OCI-LY7 (cell line): ENCODE results near the gene PLSCR5. TPM values are rescaled to one million over a fixed set of nuclear protein-coding genes. Genes with fewer than 3 reads are reported as not detected.

Experiments used
- BruUV-seq: library from RNA; stranded (reverse); fragments of 400-500 nt; replicated peaks from 2 replicates; lab custom pipeline; 2021; lab: Mats Ljungman, UMichigan
- CTCF ChIA-PET: fragments of 300-600 bp; sonication (Branson Sonifier 250); formaldehyde crosslinking; loops from one replicate; lab custom pipeline; 2022; ENCODE audit warnings: antibody characterized with exemption; ENCODE audit not compliant: unreplicated experiment; lab: Charles Lee
- POLR2A ChIA-PET: fragments of 300-600 bp; sonication (Branson Sonifier 250); formaldehyde crosslinking; loops from one replicate; lab custom pipeline; 2022; ENCODE audit warnings: antibody characterized with exemption; lab: Charles Lee
- DNase-seq: peaks from one replicate; pipeline ENCODE4 v3.0.0-alpha.2; 2015; ENCODE audit warnings: low spot score
- H2AFZ ChIP-seq: fragments of 200-600 bp; sonication (generic), shearing (Covaris generic); 2 replicates; pipeline ENCODE4 v1.6.1; 2014; ENCODE audit warnings: mild to moderate bottlenecking, antibody characterized with exemption, low read length, moderate library complexity
- H3K27ac ChIP-seq: fragments of 200-600 bp; sonication (generic); 2 replicates; pipeline ENCODE4 v1.5.1; 2014; ENCODE audit warnings: mixed run types, low read depth, mild to moderate bottlenecking, moderate library complexity, low read length, inconsistent platforms; ENCODE audit not compliant: poor library complexity, severe bottlenecking
- H3K36me3 ChIP-seq: fragments of 200-600 bp; sonication (generic); 2 replicates; pipeline ENCODE4 v1.6.1; 2014; ENCODE audit warnings: mild to moderate bottlenecking, antibody characterized with exemption, low read length, moderate library complexity, mixed read lengths; ENCODE audit not compliant: insufficient read depth
- H3K4me1 ChIP-seq: fragments of 200-600 bp; sonication (generic); 2 replicates; pipeline ENCODE4 v1.5.1; 2014; ENCODE audit warnings: mild to moderate bottlenecking, low read length; ENCODE audit not compliant: insufficient read depth, poor library complexity, severe bottlenecking
- H3K4me2 ChIP-seq: fragments of 200-600 bp; sonication (generic); 2 replicates; pipeline ENCODE4 v1.6.1; 2014; ENCODE audit warnings: mild to moderate bottlenecking, low read length
- H3K4me3 ChIP-seq: fragments of 200-600 bp; sonication (generic); 2 replicates; pipeline ENCODE4 v1.5.1; 2014; ENCODE audit warnings: mild to moderate bottlenecking, low read depth, low read length; ENCODE audit not compliant: poor library complexity, severe bottlenecking
- H3K79me2 ChIP-seq: fragments of 200-600 bp; sonication (generic); 2 replicates; pipeline ENCODE4 v1.6.1; 2016; ENCODE audit warnings: low read depth, mild to moderate bottlenecking, low read length, moderate library complexity, mixed read lengths; ENCODE audit not compliant: insufficient read depth
- H3K9me2 ChIP-seq: fragments of 200-600 bp; sonication (generic); 2 replicates; pipeline ENCODE4 v1.6.1; 2016; ENCODE audit warnings: mild to moderate bottlenecking, low read length, mixed read lengths; ENCODE audit not compliant: insufficient read depth
- H3K9me3 ChIP-seq: fragments of 200-600 bp; sonication (generic); 2 replicates; pipeline ENCODE4 v1.6.1; 2014; ENCODE audit warnings: mild to moderate bottlenecking, mixed run types, low read length, mixed read lengths
- H4K20me1 ChIP-seq: fragments of 200-600 bp; sonication (generic); 2 replicates; pipeline ENCODE4 v1.6.1; 2014; ENCODE audit warnings: mild to moderate bottlenecking, antibody characterized with exemption, low read length, moderate library complexity, mixed read lengths; ENCODE audit not compliant: insufficient read depth
- CTCF ChIP-seq: fragments of 200-600 bp; sonication (generic); conservative IDR thresholded peaks from 2 replicates; pipeline ENCODE4 v1.5.1; 2014; ENCODE audit warnings: mild to moderate bottlenecking, antibody characterized with exemption, low read length, moderate library complexity, mixed read lengths
- EZH2phosphoT487 ChIP-seq: fragments of 200-600 bp; sonication (generic); IDR thresholded peaks from 2 replicates; pipeline ENCODE4 v1.6.1; 2018; ENCODE audit warnings: low read depth, borderline replicate concordance, mild to moderate bottlenecking, mixed run types, antibody characterized with exemption, low read length, moderate library complexity, mixed read lengths
- intact Hi-C: fragments of 100-400 bp; cut with micrococcal nuclease; formaldehyde crosslinking; loops from one replicate; pipeline ENCODE4 v1.10.0; 2022; ENCODE audit not compliant: unreplicated experiment
- total RNA-seq, 2 experiments: library from RNA; depleted of rRNA in 1 of 2; stranded (reverse); fragments of >200 nt in 1 of 2; shearing (Covaris generic) in 1 of 2; gene quantifications; 2 replicates each; pipeline ENCODE4 v1.2.3, GENCODE V29; 2014 to 2022

PLSCR5 gene
- total RNA-seq, 2 experiments from 2014 or later: not detected

- H3K4me1 ChIP-seq: no peaks in the 10 kb centered on the region
- no peaks in the 10 kb centered on the region for H3K9me3 ChIP-seq
- H3K4me3 ChIP-seq: no peak overlapping the region
- no TSS peak for BruUV-seq
- no peak overlapping the region for H2AFZ ChIP-seq
- POLR2A ChIA-PET: interaction anchor here (0.7 kb wide), 1 partner anchor 873 kb away, joined by 3 read pairs; no protein-coding TSS in a partner anchor
- intact Hi-C loops: loop anchor here (2.0 to 10.0 kb wide), 3 partner anchors 424 to 579 kb away; no protein-coding TSS in a partner anchor
- DNase-seq: peak; percentile 42
- H3K36me3 ChIP-seq: no peaks in the 10 kb centered on the region
- no peak overlapping the region for H3K4me2 ChIP-seq
- H3K9me2 ChIP-seq: no peaks in the 10 kb centered on the region
- no peak overlapping the region for H3K27ac ChIP-seq
- TF ChIP-seq EZH2phosphoT487 (no peak), CTCF (peak; percentile 83)
- H3K79me2 ChIP-seq: no peaks in the 10 kb centered on the region
- H4K20me1 ChIP-seq: no peaks in the 10 kb centered on the region
- CTCF ChIA-PET: no interaction called here
Observed at GRCh38 chr3:146640955-146641867, 36.1 kb upstream of the PLSCR5 start.

- POLR2A ChIA-PET: no interaction called here
- no peak for DNase-seq
- Histone ChIP-seq H3K4me2 (no peak overlapping the region), H2AFZ (no peak overlapping the region), H3K79me2 (no peaks in the 10 kb centered on the region), H3K4me1 (no peaks in the 10 kb centered on the region), H3K36me3 (no peaks in the 10 kb centered on the region), H3K27ac (no peak overlapping the region), H3K9me2 (no peaks in the 10 kb centered on the region), H3K4me3 (no peak overlapping the region), H4K20me1 (no peaks in the 10 kb centered on the region), H3K9me3 (no peaks in the 10 kb centered on the region)
- CTCF ChIA-PET: no interaction called here
- TF ChIP-seq EZH2phosphoT487: no peak
- TF ChIP-seq CTCF: no peak
- no TSS peak for BruUV-seq
- intact Hi-C loops: loop anchor here (2.0 to 10.0 kb wide), 3 partner anchors 424 to 578 kb away; no protein-coding TSS in a partner anchor
Observed at GRCh38 chr3:146640361-146640760, 35.2 kb upstream of the PLSCR5 start.

GRCh38 chr3:146638718-146639117 is 33.6 kb upstream of the PLSCR5 start:
- POLR2A ChIA-PET: interaction anchor here (0.6 to 1.1 kb wide), 2 partner anchors 10 to 89 kb away, joined by 4 read pairs; no protein-coding TSS in a partner anchor
- no peaks in the 10 kb centered on the region for H3K9me2 ChIP-seq
- no peaks in the 10 kb centered on the region for H3K79me2 ChIP-seq
- no TSS peak for BruUV-seq
- no peak overlapping the region for H3K4me3 ChIP-seq
- H3K36me3 ChIP-seq: no peaks in the 10 kb centered on the region
- no peaks in the 10 kb centered on the region for H3K4me1 ChIP-seq
- CTCF ChIA-PET: no interaction called here
- no peaks in the 10 kb centered on the region for H3K9me3 ChIP-seq
- no peak overlapping the region for H3K27ac ChIP-seq
- no peaks in the 10 kb centered on the region for H4K20me1 ChIP-seq
- TF ChIP-seq CTCF: peak; percentile 72
- no peak for TF ChIP-seq EZH2phosphoT487
- intact Hi-C loops: no loop called here
- H3K4me2 ChIP-seq: no peak overlapping the region
- DNase-seq: peak; percentile 2
- H2AFZ ChIP-seq: no peak overlapping the region
